GM23338 (cell line): ENCODE results near the gene CD82. TPM values are rescaled to one million over a fixed set of nuclear protein-coding genes. Genes with fewer than 3 reads are reported as not detected.

Experiments
- ATAC-seq: fragments of 200-7000 bp; cut with Tn5 transposase; 3 replicates; pipeline ENCODE4 v1.9.1; 2020
- DNase-seq: peaks from one replicate; pipeline ENCODE4 v3.0.0-alpha.2; 2015; ENCODE audit warnings: low spot score
- H2AFZ ChIP-seq: fragments of 200-600 bp; sonication (generic); 2 replicates; pipeline ENCODE4 v1.8.0; 2016; ENCODE audit warnings: antibody characterized with exemption, mild to moderate bottlenecking, moderate library complexity
- H3F3A ChIP-seq: fragments of 200-600 bp; sonication (generic); replicated peaks from 2 replicates; pipeline ENCODE4 v1.8.0; 2017; ENCODE audit warnings: antibody characterized with exemption, mixed run types, low read depth
- H3K27ac ChIP-seq: fragments of 200-600 bp; sonication (generic); 2 replicates; pipeline ENCODE4 v1.6.1; 2016; ENCODE audit warnings: low read depth
- H3K27me3 ChIP-seq: fragments of 200-600 bp; sonication (generic); 2 replicates; pipeline ENCODE4 v1.8.0; 2016; ENCODE audit warnings: mild to moderate bottlenecking, mixed run types, moderate library complexity; ENCODE audit not compliant: insufficient read depth
- H3K36me3 ChIP-seq: fragments of 200-600 bp; sonication (generic); 2 replicates; pipeline ENCODE4 v1.8.0; 2016; ENCODE audit warnings: mild to moderate bottlenecking; ENCODE audit not compliant: insufficient read depth
- H3K4me1 ChIP-seq: fragments of 200-600 bp; sonication (generic); 2 replicates; pipeline ENCODE4 v1.8.0; 2016; ENCODE audit warnings: mild to moderate bottlenecking, moderate library complexity; ENCODE audit not compliant: insufficient read depth
- H3K4me2 ChIP-seq: fragments of 200-600 bp; sonication (generic); 2 replicates; pipeline ENCODE4 v1.7.1; 2017; ENCODE audit warnings: mixed run types
- H3K4me3 ChIP-seq: fragments of 200-600 bp; sonication (generic); 2 replicates; pipeline ENCODE4 v1.6.1; 2016; ENCODE audit warnings: mixed run types
- H3K79me2 ChIP-seq: fragments of 200-600 bp; sonication (generic); replicated peaks from 2 replicates; pipeline ENCODE4 v1.8.0; 2017; ENCODE audit warnings: mild to moderate bottlenecking; ENCODE audit not compliant: insufficient read depth
- H3K9me2 ChIP-seq: fragments of 200-600 bp; sonication (generic); 2 replicates; pipeline ENCODE4 v1.8.0; 2017; ENCODE audit not compliant: insufficient read depth
- H4K20me1 ChIP-seq: fragments of 200-600 bp; sonication (generic); replicated peaks from 2 replicates; pipeline ENCODE4 v1.8.0; 2017; ENCODE audit warnings: mild to moderate bottlenecking; ENCODE audit not compliant: insufficient read depth
- H3K27ac Mint-ChIP-seq: 2 replicates; pipeline ENCODE4 v1.8.0; 2020; ENCODE audit warnings: inconsistent platforms, mild to moderate bottlenecking, moderate library complexity, mixed read lengths
- H3K27me3 Mint-ChIP-seq: 3 replicates; pipeline ENCODE4 v1.8.0; 2022; ENCODE audit warnings: low read depth, mild to moderate bottlenecking, moderate library complexity, mixed read lengths, inconsistent platforms; ENCODE audit not compliant: insufficient read depth, poor library complexity
- H3K36me3 Mint-ChIP-seq: 3 replicates; pipeline ENCODE4 v1.8.0; 2021; ENCODE audit warnings: low read depth, mild to moderate bottlenecking, inconsistent platforms, moderate library complexity, mixed read lengths
- H3K4me1 Mint-ChIP-seq: 3 replicates; pipeline ENCODE4 v1.8.0; 2020; ENCODE audit warnings: mild to moderate bottlenecking, inconsistent platforms, mixed read lengths
- H3K4me3 Mint-ChIP-seq: 3 replicates; pipeline ENCODE4 v1.8.0; 2021; ENCODE audit warnings: moderate library complexity, mild to moderate bottlenecking, inconsistent platforms, mixed read lengths
- H3K9me3 Mint-ChIP-seq: 3 replicates; pipeline ENCODE4 v1.8.0; 2020; ENCODE audit warnings: moderate library complexity, mild to moderate bottlenecking, inconsistent platforms, mixed read lengths
- CREB1 ChIP-seq: fragments of 250-450 bp; sonication (Bioruptor Pico); IDR thresholded peaks from 2 replicates; pipeline ENCODE4 v1.5.0; 2020; ENCODE audit warnings: low read depth, mild to moderate bottlenecking, moderate library complexity
- EZH2 ChIP-seq: fragments of 200-600 bp; sonication (generic); IDR thresholded peaks from one replicate; pipeline ENCODE4 v1.8.0; 2017; ENCODE audit warnings: antibody characterized with exemption, mild to moderate bottlenecking, low read depth; ENCODE audit not compliant: unreplicated experiment
- EZH2phosphoT487 ChIP-seq: fragments of 200-600 bp; sonication (generic); IDR thresholded peaks from one replicate; pipeline ENCODE4 v1.8.1; 2018; ENCODE audit warnings: antibody characterized with exemption; ENCODE audit not compliant: unreplicated experiment
- JUNB ChIP-seq: IDR thresholded peaks from one replicate; pipeline ENCODE4 v1.6.1; 2016; ENCODE audit warnings: antibody characterized with exemption; ENCODE audit not compliant: unreplicated experiment
- POLR2AphosphoS5 ChIP-seq: IDR thresholded peaks from 2 replicates; pipeline ENCODE4 v1.6.1; 2016; ENCODE audit warnings: antibody characterized with exemption, low read depth
- ZNF331 ChIP-seq: fragments of 250-450 bp; sonication (Bioruptor Pico); IDR thresholded peaks from 2 replicates; pipeline ENCODE4 v1.5.0; 2020; ENCODE audit warnings: low read depth, mild to moderate bottlenecking, moderate library complexity
- polyA plus RNA-seq: library from polyadenylated mRNA; unstranded; fragments of >200 nt; fragmentation: Nextera tagmentation; extraction: Ambion mirVana; gene quantifications from 2 replicates; pipeline ENCODE4 v1.2.1, GENCODE V29; 2016
- total RNA-seq: library from RNA; depleted of rRNA; stranded (reverse); fragments of >200 nt; shearing (Covaris generic); gene quantifications from 2 replicates; pipeline ENCODE4 v1.2.3, GENCODE V29; 2014
- TF ChIP-seq, protein P1 (sequence below): IDR thresholded peaks from one replicate; pipeline ENCODE4 v1.6.1; 2018; ENCODE audit warnings: antibody characterized with exemption; ENCODE audit not compliant: unreplicated experiment
- TF ChIP-seq, protein P2 (sequence below), 2 experiments: fragments of 200-600 bp in 1 of 2; sonication (generic) in 1 of 2; conservative IDR thresholded peaks; 2 replicates each; pipeline versions ENCODE4 v1.5.1 to v1.6.1; 2016 to 2017; ENCODE audit warnings: antibody characterized with exemption in 2 of 2, low read depth in 2 of 2, mild to moderate bottlenecking in 2 of 2, moderate library complexity in 1 of 2
- TF ChIP-seq, protein P3 (sequence below): fragments of 250-450 bp; sonication (Bioruptor Pico); IDR thresholded peaks from 2 replicates; pipeline ENCODE4 v1.5.0; 2020; ENCODE audit warnings: mild to moderate bottlenecking, moderate library complexity

CD82 gene
- total and polyA plus RNA-seq, 2 experiments from 2014 or later = 4.4 to 4.9 TPM

GRCh38 chr11:44621140-44621681 is 55.7 kb downstream of the CD82 start:
- H3K27ac Mint-ChIP-seq = no peak overlapping the region
- Histone ChIP-seq H3K9me2 (no peaks in the 10 kb centered on the region), H3K4me1 (peaks cover 8% of the 10 kb centered on the region; the same call in 1 of the 2 replicates), H3K36me3 (no peaks in the 10 kb centered on the region), H3K4me2 (peak overlapping the region; percentile 78), H3K27ac (no peak overlapping the region), H3K27me3 (peaks cover 11% of the 10 kb centered on the region; the same call in 1 of the 2 replicates), H3K4me3 (peak overlapping the region; percentile 50), H3K79me2 (no peaks in the 10 kb centered on the region), H2AFZ (peak overlapping the region; percentile 94), H3F3A (no peaks in the 10 kb centered on the region; the same call in 1 of the 2 replicates), H4K20me1 (no peaks in the 10 kb centered on the region)
- DNase-seq (peak; percentile 89), ATAC-seq (peak; percentile 78)
- TF ChIP-seq POLR2AphosphoS5 (no peak), EZH2 (no peak), CREB1 (CRISPR knock-in tag) (peak; percentile 49; the same call in 1 of the 2 replicates), EZH2phosphoT487 (no peak), ZNF331 (CRISPR knock-in tag) (no peak), JUNB (no peak)
- TF ChIP-seq, protein P1, sequence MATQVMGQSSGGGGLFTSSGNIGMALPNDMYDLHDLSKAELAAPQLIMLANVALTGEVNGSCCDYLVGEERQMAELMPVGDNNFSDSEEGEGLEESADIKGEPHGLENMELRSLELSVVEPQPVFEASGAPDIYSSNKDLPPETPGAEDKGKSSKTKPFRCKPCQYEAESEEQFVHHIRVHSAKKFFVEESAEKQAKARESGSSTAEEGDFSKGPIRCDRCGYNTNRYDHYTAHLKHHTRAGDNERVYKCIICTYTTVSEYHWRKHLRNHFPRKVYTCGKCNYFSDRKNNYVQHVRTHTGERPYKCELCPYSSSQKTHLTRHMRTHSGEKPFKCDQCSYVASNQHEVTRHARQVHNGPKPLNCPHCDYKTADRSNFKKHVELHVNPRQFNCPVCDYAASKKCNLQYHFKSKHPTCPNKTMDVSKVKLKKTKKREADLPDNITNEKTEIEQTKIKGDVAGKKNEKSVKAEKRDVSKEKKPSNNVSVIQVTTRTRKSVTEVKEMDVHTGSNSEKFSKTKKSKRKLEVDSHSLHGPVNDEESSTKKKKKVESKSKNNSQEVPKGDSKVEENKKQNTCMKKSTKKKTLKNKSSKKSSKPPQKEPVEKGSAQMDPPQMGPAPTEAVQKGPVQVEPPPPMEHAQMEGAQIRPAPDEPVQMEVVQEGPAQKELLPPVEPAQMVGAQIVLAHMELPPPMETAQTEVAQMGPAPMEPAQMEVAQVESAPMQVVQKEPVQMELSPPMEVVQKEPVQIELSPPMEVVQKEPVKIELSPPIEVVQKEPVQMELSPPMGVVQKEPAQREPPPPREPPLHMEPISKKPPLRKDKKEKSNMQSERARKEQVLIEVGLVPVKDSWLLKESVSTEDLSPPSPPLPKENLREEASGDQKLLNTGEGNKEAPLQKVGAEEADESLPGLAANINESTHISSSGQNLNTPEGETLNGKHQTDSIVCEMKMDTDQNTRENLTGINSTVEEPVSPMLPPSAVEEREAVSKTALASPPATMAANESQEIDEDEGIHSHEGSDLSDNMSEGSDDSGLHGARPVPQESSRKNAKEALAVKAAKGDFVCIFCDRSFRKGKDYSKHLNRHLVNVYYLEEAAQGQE = no peak
- TF ChIP-seq, protein P2, sequence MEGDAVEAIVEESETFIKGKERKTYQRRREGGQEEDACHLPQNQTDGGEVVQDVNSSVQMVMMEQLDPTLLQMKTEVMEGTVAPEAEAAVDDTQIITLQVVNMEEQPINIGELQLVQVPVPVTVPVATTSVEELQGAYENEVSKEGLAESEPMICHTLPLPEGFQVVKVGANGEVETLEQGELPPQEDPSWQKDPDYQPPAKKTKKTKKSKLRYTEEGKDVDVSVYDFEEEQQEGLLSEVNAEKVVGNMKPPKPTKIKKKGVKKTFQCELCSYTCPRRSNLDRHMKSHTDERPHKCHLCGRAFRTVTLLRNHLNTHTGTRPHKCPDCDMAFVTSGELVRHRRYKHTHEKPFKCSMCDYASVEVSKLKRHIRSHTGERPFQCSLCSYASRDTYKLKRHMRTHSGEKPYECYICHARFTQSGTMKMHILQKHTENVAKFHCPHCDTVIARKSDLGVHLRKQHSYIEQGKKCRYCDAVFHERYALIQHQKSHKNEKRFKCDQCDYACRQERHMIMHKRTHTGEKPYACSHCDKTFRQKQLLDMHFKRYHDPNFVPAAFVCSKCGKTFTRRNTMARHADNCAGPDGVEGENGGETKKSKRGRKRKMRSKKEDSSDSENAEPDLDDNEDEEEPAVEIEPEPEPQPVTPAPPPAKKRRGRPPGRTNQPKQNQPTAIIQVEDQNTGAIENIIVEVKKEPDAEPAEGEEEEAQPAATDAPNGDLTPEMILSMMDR (conservative IDR thresholded peaks at IDR 0.05; ENCODE audit: low read depth in 2 of 2) = peak; percentile 89 to 91
- TF ChIP-seq, protein P3, sequence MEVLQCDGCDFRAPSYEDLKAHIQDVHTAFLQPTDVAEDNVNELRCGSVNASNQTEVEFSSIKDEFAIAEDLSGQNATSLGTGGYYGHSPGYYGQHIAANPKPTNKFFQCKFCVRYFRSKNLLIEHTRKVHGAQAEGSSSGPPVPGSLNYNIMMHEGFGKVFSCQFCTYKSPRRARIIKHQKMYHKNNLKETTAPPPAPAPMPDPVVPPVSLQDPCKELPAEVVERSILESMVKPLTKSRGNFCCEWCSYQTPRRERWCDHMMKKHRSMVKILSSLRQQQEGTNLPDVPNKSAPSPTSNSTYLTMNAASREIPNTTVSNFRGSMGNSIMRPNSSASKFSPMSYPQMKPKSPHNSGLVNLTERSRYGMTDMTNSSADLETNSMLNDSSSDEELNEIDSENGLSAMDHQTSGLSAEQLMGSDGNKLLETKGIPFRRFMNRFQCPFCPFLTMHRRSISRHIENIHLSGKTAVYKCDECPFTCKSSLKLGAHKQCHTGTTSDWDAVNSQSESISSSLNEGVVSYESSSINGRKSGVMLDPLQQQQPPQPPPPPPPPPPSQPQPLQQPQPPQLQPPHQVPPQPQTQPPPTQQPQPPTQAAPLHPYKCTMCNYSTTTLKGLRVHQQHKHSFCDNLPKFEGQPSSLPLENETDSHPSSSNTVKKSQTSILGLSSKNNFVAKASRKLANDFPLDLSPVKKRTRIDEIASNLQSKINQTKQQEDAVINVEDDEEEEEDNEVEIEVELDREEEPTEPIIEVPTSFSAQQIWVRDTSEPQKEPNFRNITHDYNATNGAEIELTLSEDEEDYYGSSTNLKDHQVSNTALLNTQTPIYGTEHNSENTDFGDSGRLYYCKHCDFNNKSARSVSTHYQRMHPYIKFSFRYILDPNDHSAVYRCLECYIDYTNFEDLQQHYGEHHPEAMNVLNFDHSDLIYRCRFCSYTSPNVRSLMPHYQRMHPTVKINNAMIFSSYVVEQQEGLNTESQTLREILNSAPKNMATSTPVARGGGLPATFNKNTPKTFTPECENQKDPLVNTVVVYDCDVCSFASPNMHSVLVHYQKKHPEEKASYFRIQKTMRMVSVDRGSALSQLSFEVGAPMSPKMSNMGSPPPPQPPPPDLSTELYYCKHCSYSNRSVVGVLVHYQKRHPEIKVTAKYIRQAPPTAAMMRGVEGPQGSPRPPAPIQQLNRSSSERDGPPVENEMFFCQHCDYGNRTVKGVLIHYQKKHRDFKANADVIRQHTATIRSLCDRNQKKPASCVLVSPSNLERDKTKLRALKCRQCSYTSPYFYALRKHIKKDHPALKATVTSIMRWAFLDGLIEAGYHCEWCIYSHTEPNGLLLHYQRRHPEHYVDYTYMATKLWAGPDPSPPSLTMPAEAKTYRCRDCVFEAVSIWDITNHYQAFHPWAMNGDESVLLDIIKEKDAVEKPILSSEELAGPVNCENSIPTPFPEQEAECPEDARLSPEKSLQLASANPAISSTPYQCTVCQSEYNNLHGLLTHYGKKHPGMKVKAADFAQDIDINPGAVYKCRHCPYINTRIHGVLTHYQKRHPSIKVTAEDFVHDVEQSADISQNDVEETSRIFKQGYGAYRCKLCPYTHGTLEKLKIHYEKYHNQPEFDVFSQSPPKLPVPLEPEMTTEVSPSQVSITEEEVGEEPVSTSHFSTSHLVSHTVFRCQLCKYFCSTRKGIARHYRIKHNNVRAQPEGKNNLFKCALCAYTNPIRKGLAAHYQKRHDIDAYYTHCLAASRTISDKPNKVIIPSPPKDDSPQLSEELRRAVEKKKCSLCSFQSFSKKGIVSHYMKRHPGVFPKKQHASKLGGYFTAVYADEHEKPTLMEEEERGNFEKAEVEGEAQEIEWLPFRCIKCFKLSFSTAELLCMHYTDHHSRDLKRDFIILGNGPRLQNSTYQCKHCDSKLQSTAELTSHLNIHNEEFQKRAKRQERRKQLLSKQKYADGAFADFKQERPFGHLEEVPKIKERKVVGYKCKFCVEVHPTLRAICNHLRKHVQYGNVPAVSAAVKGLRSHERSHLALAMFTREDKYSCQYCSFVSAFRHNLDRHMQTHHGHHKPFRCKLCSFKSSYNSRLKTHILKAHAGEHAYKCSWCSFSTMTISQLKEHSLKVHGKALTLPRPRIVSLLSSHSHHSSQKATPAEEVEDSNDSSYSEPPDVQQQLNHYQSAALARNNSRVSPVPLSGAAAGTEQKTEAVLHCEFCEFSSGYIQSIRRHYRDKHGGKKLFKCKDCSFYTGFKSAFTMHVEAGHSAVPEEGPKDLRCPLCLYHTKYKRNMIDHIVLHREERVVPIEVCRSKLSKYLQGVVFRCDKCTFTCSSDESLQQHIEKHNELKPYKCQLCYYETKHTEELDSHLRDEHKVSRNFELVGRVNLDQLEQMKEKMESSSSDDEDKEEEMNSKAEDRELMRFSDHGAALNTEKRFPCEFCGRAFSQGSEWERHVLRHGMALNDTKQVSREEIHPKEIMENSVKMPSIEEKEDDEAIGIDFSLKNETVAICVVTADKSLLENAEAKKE (CRISPR knock-in tag) = no peak
- H3K9me3 Mint-ChIP-seq = peaks cover 2% of the 10 kb centered on the region; the same call in 1 of the 3 replicates
- peaks cover 38% of the 10 kb centered on the region for H3K27me3 Mint-ChIP-seq
- peak overlapping the region; percentile 54; the same call in 2 of the 3 replicates for H3K4me3 Mint-ChIP-seq
- no peaks in the 10 kb centered on the region for H3K36me3 Mint-ChIP-seq
- peaks cover 23% of the 10 kb centered on the region for H3K4me1 Mint-ChIP-seq
